Cardiac fibroblast (primary cell): ENCODE results near the gene UTS2B.

Experiments used
- DNase-seq, 2 donors: peaks; one replicate each; pipeline versions ENCODE4 v3.0.0 to v3.0.0-alpha.2; 2010; ENCODE audit warnings: low read depth in 2 of 2
- H3K4me3 ChIP-seq, 2 donors: replicated peaks in 1 of 2; 1 replicate in 1 of 2; 2 replicates in 1 of 2; pipeline ENCODE4 v1.5.1; 2011; ENCODE audit warnings: low read depth in 2 of 2, low read length in 2 of 2, mild to moderate bottlenecking in 2 of 2, moderate library complexity in 1 of 2
- TF ChIP-seq, protein P1 (sequence below): IDR thresholded peaks from one replicate; pipeline ENCODE4 v1.5.1; 2011; ENCODE audit warnings: low read depth, mild to moderate bottlenecking, low read length, inconsistent platforms

The UTS2B gene

DNA sequence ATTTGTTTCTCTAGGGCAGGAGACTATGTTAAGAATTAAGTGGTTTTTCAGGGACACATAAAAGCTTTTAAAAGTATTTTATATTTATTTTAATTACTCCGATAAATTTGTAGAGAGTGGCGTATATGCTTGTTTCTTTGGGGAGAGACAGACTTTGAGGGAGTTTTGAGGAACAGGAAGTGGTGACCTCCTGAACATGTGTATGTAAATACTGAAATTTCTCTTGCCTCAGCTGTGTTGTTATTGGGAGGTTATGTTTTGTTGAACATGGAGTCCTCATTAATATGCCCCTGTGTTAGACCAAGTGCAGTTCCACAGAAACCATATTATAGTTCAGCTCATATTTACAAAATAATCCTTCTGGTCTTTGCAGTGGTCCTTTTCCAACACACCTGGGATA lies 41.8 kb upstream of the UTS2B start:
- TF ChIP-seq, protein P1, sequence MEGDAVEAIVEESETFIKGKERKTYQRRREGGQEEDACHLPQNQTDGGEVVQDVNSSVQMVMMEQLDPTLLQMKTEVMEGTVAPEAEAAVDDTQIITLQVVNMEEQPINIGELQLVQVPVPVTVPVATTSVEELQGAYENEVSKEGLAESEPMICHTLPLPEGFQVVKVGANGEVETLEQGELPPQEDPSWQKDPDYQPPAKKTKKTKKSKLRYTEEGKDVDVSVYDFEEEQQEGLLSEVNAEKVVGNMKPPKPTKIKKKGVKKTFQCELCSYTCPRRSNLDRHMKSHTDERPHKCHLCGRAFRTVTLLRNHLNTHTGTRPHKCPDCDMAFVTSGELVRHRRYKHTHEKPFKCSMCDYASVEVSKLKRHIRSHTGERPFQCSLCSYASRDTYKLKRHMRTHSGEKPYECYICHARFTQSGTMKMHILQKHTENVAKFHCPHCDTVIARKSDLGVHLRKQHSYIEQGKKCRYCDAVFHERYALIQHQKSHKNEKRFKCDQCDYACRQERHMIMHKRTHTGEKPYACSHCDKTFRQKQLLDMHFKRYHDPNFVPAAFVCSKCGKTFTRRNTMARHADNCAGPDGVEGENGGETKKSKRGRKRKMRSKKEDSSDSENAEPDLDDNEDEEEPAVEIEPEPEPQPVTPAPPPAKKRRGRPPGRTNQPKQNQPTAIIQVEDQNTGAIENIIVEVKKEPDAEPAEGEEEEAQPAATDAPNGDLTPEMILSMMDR, result no peak
- no peak overlapping the region for H3K4me3 ChIP-seq
- no peak for DNase-seq

DNA sequence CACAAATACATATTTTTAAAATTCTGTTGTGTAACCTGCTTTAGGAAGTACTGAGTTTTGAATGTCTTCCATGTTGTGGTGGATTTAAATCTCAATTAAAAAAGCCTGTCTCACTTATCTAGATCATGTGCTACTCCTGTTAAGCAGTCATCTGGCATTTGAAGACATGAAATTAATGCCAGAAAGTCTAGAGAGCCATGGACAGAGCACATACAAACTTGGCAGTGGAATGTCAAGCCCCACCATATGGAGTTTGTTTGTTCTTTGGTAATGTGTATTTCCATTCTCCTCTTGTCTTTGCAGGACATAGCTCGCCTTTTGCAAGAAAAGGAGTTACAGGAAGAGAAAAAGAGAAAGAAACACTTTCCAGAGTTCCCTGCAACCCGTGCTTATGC lies 39.3 kb upstream of the UTS2B start:
- TF ChIP-seq, protein P1, result no peak
- DNase-seq, result peak; percentile 49 to 95
- no peak overlapping the region for H3K4me3 ChIP-seq

DNA sequence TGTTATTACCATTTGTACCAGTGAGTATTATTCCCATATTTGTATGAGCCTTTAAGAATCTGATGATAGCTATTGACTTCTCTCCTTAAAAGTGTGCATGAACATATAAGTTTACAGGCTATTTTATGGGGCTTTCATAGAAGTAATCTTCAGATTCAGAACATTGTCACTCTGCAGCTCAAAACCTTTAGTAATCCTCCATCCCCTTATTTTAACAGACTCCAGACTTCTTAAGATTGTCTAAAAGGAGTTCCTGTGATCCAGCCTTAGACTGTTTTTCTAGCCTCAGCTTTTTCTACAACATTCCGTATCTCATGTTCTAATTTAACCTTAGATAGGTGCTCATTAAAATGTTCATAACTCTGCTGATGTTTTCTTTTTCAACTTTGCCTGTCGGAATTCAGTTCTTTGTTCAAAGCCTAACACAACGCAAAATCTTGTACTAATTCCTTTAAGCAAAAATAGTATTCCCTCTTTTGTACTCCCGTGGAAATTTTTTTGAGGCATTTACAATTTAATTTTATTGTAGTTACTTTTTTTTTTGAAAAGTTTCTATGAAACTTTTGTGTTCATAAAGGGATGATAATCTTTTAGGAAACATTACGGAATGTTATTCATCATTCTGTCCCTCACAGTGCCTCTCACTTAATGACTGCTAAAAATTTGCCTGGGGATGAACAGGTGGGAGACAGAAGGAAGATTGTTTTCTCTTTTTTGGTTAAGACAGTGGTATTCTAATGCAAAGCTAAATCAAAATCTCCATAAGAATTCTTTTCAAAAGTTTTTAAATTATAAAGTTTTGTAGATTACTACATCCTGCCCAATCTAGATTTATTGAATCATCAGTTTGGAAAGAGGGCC lies 38.7 kb upstream of the UTS2B start:
- TF ChIP-seq, protein P1, result no peak
- no peak overlapping the region for H3K4me3 ChIP-seq
- no peak for DNase-seq

DNA sequence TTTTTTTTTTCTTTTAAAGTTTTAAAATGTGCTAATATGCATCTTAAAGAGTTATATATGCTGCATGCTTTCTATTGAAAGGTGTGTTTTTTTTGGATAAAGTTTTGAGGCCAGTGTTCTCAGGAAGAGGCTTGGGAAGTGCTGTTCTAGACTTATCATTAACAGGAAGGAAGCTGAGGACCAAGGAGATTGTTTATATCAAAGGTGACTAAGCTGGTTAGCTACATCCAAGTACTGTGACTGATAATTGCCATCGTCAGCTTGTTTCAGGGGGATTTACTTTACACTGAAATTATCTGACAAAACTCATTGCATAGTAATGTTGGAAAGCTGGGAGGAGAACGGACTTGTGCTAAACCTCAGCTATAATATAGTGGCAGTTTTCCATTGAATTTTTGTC lies 36.3 kb upstream of the UTS2B start:
- no peak overlapping the region for H3K4me3 ChIP-seq
- TF ChIP-seq, protein P1, result no peak
- DNase-seq, result peak; percentile 47 to 54

DNA sequence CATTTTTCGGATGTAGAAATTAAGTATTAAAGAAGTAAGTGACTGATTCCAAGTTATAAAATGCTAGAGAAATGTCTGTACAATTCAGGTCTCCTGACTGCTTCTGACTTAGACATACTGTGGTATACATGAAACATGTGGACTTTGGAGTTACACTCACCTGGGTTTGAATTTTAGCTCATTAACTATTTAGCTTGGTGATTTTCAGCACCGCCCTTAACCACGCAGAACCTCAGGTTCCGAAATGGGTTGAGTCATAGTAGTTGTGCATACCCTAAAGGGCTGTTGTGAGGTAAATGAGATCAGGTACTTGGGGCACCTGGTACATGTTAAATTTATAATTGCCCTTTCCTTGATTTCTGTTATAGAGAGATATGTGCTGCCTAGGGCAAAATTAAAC lies 32.9 kb upstream of the UTS2B start:
- TF ChIP-seq, protein P1, result no peak
- no peak overlapping the region for H3K4me3 ChIP-seq
- no peak for DNase-seq

DNA sequence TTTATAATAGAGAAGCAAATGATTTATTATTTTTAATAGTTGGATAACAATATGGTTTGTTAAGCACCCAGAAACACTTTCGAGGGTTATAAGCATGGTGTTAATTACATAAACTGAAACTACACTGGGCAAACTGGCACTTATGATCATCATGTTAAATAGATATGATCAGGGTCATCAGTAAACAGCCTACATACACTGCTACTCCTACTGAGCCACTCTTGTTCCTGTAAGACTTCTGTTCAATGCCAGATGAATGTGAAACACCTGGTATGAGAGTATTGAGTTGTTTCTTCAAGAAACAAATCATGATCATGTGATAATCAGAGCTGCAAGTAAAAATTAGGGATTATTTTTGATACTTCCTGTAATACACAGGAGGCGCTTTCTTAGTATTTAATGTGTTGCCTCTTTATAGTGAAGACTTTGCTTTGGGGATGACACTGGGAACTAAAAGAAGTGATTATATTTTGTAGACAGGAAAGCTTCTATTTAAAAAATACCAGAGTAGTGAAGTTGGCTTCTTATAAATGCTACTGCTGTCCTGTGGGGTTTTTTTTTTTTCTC lies 32.3 kb upstream of the UTS2B start:
- no peak overlapping the region for H3K4me3 ChIP-seq
- DNase-seq, result no peak
- TF ChIP-seq, protein P1, result no peak
